Activated effector memory CD4-positive, alpha-beta T cell treated with anti-CD3 and anti-CD28 coated beads, Interleukin-2, amount 50 U/mL, for 16 hours (primary cell): ENCODE results near the gene PPP1R8.
"Not testable (repeated sequence)": the region's sequence is repeated elsewhere in the genome, so short reads cannot be mapped to it uniquely, and the experiment has no call there.

ENCODE experiments used
- DNase-seq: peaks from one replicate; pipeline ENCODE4 v3.0.0-alpha.2; 2020

PPP1R8 gene

DNA sequence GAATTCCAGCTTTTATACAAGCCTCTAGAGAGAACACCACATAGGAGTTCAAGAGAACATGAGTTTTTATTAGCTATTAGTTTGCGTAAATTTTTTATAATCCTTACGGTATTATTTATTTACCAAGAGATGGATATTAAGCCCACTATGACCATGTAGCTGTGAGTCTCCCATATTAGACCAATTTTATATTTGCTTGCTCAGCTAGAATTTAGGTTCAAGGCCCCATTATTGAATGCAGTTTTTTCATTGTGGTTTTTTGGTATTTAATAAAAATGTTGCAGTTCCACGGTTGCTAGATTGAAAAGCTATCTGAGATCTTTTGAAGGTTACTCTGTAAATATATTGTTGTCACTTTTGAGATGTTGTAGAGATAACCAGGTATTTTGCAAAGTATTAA lies 2.9 kb downstream of the PPP1R8 start:
- DNase-seq, result no peak

DNA sequence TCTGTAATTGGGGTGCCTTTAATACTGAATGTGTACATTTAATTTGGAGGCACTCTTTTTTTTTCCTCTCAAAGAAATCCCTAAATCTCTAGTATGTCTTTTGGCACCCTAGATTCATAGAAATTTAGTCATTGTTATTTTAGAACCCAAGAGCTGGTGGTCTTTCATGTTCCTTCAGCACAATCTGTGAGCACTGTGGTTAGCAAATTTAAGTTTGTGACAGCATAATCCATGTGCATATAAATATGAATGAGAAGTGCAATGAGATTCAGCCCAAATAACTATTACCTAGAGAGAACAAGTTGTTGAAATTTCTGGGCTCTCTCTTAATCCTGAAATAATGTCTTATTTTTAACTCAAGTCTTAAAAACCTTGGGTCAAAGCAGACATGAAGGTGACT lies 4.5 kb downstream of the PPP1R8 start:
- DNase-seq, result no peak

DNA sequence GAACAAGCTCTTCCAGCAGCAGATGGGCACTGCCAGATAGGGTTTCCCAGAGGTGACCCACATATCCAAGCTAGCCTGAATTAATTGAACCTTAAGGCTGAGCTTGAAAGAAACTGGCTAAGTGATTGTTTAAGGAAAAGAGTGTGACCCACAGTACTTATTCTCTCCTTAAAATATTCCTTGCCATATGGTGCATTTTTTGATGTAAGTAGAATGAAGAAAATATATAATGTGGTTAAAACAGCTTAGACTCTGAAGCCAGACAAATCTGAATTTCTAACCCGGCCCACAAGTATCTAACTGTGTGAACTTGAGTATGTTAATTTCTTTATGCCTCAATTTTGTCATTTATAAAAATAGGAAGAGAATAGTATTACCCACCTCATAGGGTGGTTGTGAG lies 4.9 kb downstream of the PPP1R8 start:
- no peak for DNase-seq

DNA sequence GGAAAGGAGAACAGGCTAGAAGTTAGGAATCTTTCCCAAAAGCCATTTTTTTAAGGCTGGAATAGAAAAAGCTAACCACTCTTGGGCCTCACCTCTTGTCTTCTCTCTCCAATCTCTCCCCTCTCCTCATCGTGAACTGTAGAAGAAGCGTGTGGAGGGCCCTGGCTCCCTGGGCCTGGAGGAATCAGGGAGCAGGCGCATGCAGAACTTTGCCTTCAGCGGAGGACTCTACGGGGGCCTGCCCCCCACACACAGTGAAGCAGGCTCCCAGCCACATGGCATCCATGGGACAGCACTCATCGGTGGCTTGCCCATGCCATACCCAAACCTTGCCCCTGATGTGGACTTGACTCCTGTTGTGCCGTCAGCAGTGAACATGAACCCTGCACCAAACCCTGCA lies 19.4 kb downstream of the PPP1R8 start:
- no peak for DNase-seq

DNA sequence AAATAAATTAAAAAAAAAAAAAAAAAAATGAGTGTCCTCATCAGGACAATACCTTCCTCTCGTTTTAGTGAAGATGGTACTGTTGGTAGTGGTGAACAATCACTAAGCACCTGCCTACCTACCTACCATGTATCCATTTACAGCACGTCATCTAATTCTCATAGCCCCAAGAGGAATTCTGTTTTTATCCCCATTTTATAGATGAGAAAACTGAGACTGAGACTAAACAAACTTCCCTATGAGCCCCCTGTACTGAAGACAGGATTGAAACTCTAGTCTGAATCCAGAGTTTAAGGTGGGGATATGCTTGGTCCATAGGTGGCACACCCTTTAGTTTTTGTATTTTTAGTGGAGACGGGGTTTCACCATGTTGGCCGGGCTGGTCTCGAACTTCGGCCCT lies 24.5 kb downstream of the PPP1R8 start:
- DNase-seq, result no peak

DNA sequence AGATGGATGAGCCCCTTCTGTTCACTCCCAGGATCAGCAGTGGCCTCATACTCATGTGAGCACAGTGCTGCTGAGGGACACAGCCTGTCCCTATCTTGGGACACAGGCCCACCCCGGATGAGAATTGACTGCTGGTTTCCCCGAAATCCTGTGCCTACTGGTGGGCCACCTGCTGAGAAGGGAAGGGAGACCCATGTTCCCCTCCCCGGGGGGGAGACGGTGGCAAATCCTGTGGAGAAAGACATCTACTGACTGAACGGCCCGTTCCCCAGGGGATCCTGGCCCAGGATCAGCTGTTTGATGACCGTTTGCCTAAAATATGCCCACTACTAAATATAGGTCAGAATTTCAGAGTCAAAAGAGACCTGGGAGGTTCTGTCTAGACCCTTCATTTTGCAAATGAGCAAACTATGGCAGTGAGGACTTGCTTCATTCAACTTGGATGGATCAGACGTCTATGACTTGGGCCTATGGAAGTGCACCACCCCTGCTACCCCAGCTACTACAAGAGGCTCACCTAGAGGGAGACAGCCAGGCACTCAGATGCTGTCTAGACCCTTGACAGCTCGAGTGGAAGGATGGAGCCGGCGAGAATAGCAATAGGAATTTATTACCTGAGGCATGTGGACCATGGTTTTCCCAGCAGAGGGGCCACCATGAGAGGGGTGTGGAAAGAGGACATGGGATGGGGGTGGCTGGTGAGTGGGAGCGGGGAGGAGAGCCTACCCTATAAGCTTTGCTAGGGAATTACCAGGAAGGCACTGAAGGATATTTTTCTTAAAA lies 26.2 kb downstream of the PPP1R8 start:
- DNase-seq, result peak; percentile 13

DNA sequence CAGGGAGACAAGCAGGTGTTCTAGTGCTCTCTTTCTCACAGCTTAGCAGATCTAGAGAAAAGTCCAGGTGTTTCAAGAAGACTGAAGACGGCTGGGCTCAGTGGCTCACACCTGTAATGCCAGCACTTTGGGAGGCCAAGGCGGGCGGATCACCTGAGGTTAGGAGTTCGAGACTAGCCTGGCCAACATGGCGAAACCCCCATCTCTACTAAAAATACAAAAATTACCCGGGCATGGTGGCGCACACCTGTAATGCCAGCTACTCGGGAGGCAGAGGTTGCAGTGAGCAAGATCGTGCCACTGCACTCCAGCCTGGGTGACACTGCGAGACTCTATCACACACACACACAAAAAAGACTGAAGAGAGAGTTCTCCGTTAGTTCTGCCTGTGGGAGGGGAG lies 27.0 kb downstream of the PPP1R8 start:
- not testable (repeated sequence) for DNase-seq

DNA sequence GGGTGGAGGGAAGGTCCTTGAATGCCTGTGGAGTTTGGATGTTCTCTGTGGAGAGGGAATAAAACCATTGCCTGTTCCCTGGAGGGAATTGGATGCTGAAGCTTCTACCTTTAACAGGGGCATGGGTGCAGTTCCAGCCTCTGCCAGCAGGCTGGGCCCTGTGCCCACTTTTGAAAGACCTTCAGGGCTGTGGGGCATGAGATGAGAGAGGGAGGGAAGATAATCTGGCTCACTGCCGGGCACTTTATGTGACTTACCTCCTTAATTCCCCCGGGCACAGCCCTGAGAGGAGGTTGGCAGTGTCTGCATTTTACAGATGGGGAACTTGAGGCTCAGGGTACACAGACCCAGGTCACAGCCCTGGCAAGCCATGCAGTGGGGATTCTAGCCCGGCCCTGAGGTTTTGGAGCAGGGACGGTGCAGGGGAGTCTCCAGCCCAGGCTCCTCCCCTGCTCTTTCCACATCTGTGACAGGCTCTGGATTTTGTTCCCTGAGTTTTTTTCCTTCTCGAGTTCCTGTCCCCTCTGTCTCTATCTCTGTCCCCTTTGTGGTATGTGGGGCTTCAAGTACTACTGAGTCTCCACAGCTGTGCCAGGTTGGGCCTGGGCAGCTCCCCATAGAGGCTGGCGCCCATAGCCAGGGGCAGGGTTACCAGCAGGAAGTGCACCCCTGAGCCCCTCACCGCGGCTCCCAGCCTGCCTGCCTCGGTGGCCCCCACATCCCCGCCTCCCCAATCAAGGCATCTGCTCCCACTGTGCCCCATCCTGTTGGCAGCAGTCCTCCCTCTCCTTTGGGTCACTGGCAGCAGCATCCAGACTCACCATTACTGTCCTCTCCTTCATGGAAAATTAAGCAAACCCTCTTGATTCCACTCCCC lies 27.7 kb downstream of the PPP1R8 start:
- DNase-seq, result peak; percentile 94

- DNase-seq, result peak; percentile 38
Observed at GRCh38 chr1:27858949-27859576, 28.5 kb downstream of the PPP1R8 start.

- DNase-seq, result no peak
Observed at GRCh38 chr1:27861436-27861835, 30.9 kb downstream of the PPP1R8 start.

GRCh38 chr1:27862004-27862403 lies 31.4 kb downstream of the PPP1R8 start:
- no peak for DNase-seq

GRCh38 chr1:27862671-27863537 lies 32.3 kb downstream of the PPP1R8 start:
- DNase-seq, result no peak

GRCh38 chr1:27863538-27863915 lies 32.9 kb downstream of the PPP1R8 start:
- DNase-seq, result no peak

DNA sequence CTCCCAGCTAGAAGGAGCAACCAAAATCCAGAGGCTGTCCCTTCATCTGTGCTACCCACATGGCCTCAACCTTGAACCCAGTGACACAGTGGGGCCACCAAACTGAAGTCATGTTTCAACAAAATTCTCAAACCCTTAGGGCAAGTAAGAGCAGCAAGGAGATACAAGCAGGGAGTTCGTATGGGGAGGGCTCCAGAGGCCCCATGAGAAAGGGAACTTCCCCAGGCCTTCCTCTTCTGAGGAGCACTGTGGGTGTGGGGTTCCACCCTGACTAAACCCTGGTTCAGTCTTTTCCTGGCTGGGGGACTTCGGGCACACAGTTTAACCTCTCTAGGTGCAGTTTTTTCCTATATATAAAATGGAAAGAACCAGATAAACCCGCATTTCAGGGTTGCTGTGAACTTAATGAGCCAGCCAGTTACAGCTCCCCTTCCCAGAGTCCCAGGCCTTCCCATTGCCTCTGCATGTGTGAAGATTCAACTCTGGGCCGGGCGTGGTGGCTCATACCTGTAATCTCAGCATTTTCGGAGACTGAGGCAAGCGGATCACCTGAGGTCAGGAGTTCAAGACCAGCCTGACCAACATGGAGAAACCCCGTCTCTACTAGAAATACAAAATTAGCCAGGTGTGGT lies 33.8 kb downstream of the PPP1R8 start:
- peak; percentile 75 for DNase-seq

- DNase-seq, result no peak
Observed at GRCh38 chr1:27865821-27866220, 35.2 kb downstream of the PPP1R8 start.

DNA sequence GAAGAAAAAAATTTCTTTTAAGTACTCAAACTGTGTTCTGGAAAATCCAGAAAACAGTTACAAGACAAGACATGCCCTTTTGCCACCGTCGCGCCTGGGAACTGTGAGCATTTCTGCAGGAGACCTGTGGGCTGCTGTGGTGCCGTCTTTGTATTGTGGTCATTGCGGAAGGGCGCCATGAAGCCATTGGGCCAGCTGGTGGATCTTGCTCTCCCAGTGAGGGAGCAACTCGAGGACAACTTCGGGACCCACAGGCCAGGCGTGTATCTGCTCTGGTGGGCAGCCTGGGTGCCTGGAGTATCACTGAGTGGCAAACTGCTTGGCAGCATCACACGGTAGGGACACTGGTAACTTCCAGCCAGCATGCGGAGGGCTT lies 38.0 kb downstream of the PPP1R8 start:
- no peak for DNase-seq

GRCh38 chr1:27868932-27869718 lies 38.5 kb downstream of the PPP1R8 start:
- peak; percentile 86 for DNase-seq

DNA sequence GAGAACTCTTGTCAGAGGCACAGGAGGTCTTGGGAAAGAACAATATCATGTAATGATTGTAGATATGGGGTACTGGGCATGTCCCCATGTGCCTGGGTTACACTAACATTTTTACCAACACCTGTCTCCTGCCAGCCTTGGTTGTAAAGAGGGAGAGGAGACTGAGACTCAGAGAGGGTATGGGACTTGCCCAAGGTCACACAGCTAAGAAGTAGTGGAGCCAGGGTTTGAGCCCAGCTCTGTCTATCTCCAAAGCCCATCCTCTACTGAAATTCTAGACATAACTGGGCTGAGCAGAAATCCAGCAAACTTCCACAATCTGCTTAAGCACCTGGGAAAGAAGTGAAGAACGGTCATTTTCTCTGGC lies 39.1 kb downstream of the PPP1R8 start:
- DNase-seq, result no peak

GRCh38 chr1:27871076-27871475 lies 40.5 kb downstream of the PPP1R8 start:
- not testable (repeated sequence) for DNase-seq

DNA sequence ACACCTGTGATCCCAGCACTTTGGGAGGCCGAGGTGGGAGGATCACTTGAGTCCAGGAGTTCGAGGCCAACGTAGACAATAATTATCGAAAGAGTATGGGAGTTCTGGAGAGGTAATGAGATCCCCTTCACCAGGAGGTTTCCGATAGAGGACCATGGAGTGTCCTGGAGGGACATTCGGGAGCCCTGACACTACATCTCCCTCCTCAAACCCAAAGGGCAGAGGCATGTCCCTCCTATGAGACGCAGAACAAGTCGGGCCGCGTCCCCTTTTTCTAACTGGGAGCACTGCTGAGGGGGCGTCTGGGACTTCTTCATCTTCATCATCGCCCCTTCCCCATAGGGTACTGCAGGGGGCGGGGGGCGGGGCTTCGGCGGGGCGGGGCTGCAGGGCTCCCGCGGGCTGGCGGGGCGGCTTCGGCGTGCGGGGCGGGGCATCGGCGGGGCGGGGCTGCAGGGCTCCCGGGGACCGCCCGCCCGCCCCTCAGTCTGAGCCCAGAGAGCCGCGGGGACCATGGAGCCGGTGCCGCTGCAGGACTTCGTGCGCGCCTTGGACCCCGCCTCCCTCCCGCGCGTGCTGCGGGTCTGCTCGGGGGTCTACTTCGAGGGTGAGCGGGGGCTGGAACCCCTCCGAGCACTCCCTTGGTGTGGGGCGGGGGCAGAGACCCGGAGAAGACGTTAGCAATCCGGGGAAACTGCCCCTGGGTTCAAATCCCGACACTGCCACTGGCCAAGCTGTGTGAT lies 41.6 kb downstream of the PPP1R8 start, which contains the start of gene THEMIS2:
Gene THEMIS2, plus strand, starts transcription at position 486 of the 743 bp plus-strand sequence. Its CDS starts 28 bp downstream, at position 514.
- DNase-seq, result peak; percentile 93
